H7 (cell line): ENCODE data around the gene RBPJ. TPM values are rescaled to one million over a fixed set of nuclear protein-coding genes. Genes with fewer than 3 reads are reported as not detected.

ENCODE experiments used
- DNase-seq: peaks from one replicate; pipeline ENCODE4 v3.0.0; 2012
- H3K27me3 ChIP-seq: 2 replicates; pipeline ENCODE4 v1.6.0; 2011; ENCODE audit warnings: mild to moderate bottlenecking, low read length; ENCODE audit not compliant: control insufficient read depth, insufficient read depth
- H3K36me3 ChIP-seq: replicated peaks from 2 replicates; pipeline ENCODE4 v1.5.1; 2011; ENCODE audit warnings: low read length; ENCODE audit not compliant: control insufficient read depth, insufficient read depth
- H3K4me3 ChIP-seq: 2 replicates; pipeline ENCODE4 v1.5.1; 2011; ENCODE audit warnings: low read depth, mild to moderate bottlenecking, control low read depth, low read length, moderate library complexity; ENCODE audit not compliant: insufficient read depth
- total RNA-seq: library from RNA; depleted of rRNA; stranded (reverse); fragments of >200 nt; shearing (Covaris generic); gene quantifications from 2 replicates; pipeline ENCODE4 v1.2.3, GENCODE V29; 2014

The RBPJ gene
- total RNA-seq, 1 experiment from 2014 or later, result 65.4 TPM

DNA sequence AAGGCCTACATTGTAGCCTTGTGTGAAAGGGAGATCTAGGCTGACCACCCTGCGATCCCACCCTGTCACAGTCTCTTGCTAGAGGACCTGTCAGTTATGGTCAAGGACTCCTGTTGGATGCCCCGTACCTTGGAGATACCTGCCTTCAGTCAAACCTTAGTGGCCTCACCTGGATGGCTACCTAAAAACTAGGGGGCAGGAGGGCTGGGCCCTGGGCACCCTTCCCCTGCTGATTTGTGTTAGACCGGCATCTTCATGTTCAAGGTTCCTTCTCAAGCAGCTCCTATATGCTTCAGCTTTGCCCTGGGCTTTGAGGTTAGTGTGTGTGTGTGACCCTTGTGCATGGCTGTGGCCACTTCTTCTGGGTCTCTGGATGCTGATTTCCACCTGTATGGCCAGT, 134.1 kb downstream of the RBPJ start:
- Histone ChIP-seq H3K27me3 (no peaks in the 10 kb centered on the region), H3K36me3 (no peaks in the 10 kb centered on the region), H3K4me3 (no peak overlapping the region)
- DNase-seq, result no peak

DNA sequence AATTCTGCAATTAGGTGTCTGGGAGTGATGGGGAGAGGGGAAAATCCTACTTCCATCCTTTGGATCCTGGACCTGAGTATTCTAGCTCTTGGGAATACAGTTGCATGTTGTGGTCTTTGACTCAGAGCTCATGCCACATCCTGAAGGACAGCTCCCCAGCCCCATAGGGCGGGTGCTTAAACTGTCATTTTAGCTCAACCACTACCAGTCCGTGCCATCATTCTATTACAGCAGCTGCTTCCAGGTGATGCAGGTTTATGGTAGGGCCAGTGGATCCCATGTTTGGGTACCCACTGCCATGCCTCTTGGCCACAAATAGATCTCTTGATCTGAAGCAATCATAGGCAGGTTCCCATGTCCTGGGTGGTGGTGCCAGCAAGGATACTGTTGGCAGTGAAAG, 134.8 kb downstream of the RBPJ start:
- DNase-seq, result no peak
- no peaks in the 10 kb centered on the region for H3K27me3 ChIP-seq
- no peaks in the 10 kb centered on the region for H3K36me3 ChIP-seq
- no peak overlapping the region for H3K4me3 ChIP-seq

DNA sequence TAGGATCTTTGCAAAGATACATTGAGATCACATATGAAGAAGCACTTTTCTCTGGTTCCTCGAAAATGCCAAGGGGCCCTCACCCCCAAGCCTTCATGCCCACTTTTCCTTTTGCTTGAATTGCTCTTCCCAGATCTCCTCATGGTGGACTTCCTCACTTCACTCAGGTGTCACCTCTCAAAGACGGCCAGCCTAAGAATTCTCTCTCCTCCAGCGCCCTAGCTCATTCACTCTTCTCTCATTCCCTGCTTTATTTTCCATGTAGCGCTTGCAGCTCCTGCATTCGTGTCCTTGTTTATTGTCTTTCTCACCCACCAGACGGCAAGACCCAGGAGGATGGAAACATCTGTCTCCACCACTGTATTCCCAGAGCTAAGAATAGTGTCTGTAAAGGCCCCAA, 136.6 kb downstream of the RBPJ start:
- H3K36me3 ChIP-seq, result no peaks in the 10 kb centered on the region
- DNase-seq, result no peak
- no peaks in the 10 kb centered on the region for H3K27me3 ChIP-seq
- no peak overlapping the region for H3K4me3 ChIP-seq

DNA sequence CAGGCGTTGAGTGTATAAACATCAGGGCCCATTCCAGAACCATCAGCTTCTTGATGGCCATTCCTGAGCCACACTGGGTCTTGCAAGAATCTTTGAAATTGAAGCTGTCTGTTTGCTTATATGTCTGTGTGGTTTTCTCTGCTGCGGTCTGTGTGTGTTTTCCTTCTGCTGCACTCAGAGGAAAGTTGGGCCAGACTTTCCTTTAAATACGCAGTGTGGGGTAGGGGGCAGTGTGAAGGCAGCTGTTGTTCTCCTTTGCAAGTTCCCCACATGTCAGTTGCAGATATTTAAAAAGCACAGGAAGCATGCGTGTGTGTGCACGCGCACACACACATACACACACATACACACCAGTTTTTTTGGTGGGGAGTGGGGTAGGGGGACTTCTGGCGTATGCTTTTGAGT, 137.3 kb downstream of the RBPJ start:
- H3K36me3 ChIP-seq, result no peaks in the 10 kb centered on the region
- no peak for DNase-seq
- H3K27me3 ChIP-seq, result no peaks in the 10 kb centered on the region
- H3K4me3 ChIP-seq, result no peak overlapping the region

DNA sequence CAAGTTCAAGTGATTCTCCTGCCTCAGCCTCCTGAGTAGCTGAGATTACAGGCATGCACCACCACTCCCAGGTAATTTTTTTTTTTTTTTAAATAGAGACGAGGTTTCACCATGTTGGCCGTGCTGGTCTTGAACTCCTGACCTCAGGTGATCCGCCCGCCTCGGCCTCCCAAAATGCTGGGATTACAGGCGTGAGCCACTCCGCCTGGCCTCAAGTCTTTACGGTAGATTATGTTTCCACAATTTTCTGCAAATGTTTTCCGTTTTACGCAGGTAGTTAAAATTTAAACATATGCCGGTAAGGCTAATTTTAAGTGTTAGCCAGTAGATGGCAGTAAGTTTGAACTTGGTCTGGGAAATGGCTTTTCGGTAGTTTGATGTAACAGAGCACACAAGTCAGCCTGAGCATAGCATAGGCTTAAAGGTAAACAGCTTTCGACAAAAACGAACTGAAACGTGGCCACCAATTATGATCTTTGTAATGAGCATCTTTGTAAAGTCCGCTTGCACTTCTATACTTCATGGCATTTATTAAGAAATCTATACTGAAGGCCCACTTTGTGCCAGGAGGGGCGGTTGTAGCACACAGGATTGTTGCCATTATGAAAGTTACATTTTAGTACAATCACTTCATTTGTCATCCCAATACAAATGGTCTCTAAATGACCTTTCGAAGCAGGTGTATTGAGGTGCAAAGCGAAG, 138.4 kb downstream of the RBPJ start:
- H3K36me3 ChIP-seq, result no peaks in the 10 kb centered on the region
- no peak overlapping the region for H3K4me3 ChIP-seq
- no peaks in the 10 kb centered on the region for H3K27me3 ChIP-seq
- peak; percentile 52 for DNase-seq

DNA sequence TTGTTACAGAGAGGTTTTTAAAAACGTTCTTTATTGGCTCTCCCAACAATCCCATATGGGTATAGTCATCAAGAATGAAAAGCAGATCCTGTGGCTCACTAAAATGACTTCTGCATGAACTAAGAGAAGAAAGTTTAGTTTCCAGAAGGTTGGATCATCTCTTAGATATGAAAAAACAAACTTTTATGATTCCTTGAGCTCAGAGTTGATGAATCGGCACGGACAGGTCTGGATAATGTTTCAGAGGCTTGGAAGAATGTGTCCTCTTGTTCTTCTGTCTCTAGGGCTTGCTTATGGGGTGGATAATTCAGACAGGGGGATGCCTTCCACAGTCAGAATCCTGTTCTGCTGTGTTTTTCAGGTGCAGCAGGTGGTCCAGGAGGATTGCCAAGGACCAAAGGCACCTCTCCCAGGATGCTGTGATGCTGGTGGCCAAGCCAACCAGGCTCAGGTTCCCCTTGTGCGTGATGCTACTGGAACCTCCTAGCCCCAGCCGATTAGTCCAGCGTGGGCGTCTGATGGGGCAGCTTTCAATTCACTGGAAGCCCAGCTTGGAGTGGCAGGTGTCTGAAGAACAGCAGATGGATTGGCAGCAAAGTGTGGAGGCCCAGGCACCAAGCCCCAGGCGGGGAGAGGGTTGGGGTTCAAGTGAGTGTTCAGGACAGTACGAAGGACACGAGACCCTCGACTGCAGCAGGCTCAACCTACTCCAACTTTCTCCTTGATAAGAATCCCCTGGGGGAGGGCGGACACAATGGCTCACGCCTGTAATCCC, 139.1 kb downstream of the RBPJ start:
- DNase-seq, result no peak
- no peaks in the 10 kb centered on the region for H3K36me3 ChIP-seq
- H3K27me3 ChIP-seq, result no peaks in the 10 kb centered on the region
- H3K4me3 ChIP-seq, result no peak overlapping the region

DNA sequence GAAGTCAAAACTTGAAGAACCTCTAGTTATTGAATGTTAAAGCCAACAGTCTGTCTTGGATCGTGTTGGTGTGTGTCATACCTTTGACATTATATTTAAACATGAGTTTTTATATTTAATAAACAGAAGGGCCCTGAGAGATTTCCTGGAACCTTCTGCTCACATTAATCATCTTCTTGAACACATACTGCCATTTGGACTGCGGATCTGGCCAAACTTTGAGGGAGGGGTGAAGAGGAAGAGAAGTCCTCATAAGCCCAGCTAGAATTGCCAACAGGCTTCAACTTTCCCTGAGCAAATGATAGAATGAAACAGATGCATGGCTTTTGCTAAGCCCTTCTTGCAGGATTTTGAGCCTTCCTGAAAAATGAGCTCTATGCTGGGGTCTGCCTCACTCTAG, 142.1 kb downstream of the RBPJ start:
- DNase-seq, result no peak
- Histone ChIP-seq H3K27me3 (no peaks in the 10 kb centered on the region), H3K36me3 (no peaks in the 10 kb centered on the region), H3K4me3 (no peak overlapping the region)

DNA sequence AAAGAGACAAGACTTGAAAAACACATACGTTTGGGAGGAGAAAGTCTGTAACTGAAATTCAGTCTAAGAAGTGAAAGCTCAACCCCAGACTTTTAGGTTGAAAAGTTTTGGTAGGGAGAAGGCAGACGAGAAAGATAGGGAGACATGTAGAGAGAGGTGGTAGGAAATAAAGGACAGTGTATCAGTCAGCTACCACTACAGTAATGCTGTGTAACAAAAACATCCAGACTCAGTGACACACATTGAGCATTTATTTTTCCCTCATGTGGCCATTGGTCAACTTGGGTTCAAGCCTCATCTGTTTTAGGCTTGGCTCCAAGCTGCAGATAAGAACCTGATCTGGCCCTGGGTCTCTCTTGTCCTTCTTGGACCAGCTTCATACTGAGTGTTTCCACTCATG, 142.6 kb downstream of the RBPJ start:
- H3K4me3 ChIP-seq, result no peak overlapping the region
- H3K27me3 ChIP-seq, result no peaks in the 10 kb centered on the region
- H3K36me3 ChIP-seq, result no peaks in the 10 kb centered on the region
- no peak for DNase-seq

DNA sequence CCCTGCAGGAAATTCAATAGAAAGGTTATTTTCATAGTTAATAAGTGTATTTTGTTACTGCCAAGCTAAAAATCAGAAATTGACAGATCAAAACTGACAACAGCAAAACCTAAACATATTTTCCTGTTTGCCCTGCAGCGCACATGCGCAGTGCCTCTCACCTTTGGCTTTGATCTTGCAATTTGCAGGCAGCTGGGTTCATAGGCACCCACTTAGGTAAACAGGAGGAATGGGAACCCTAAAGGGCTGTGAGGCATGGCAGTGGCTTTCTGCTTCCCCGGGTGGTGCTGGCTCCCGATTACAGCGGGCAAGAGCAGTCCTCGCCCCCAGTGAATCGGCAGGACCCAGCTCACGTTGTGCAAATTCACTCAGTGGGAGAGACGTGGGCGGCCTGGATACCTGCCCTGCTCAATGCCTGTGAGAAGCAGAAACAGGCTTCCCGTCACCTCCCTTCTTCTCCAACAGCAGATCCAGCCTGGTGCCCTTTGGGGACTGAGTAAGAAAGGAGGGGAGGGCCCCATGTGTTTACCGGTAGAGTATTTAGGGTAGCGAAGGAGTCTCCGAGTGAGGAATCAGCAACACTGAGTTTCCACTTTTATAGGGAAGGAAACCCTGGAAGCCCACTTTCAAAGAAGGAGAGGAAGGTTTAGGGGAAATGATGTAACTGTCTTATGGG, 143.7 kb downstream of the RBPJ start:
- Histone ChIP-seq H3K4me3 (no peak overlapping the region), H3K36me3 (no peaks in the 10 kb centered on the region), H3K27me3 (no peaks in the 10 kb centered on the region)
- no peak for DNase-seq

DNA sequence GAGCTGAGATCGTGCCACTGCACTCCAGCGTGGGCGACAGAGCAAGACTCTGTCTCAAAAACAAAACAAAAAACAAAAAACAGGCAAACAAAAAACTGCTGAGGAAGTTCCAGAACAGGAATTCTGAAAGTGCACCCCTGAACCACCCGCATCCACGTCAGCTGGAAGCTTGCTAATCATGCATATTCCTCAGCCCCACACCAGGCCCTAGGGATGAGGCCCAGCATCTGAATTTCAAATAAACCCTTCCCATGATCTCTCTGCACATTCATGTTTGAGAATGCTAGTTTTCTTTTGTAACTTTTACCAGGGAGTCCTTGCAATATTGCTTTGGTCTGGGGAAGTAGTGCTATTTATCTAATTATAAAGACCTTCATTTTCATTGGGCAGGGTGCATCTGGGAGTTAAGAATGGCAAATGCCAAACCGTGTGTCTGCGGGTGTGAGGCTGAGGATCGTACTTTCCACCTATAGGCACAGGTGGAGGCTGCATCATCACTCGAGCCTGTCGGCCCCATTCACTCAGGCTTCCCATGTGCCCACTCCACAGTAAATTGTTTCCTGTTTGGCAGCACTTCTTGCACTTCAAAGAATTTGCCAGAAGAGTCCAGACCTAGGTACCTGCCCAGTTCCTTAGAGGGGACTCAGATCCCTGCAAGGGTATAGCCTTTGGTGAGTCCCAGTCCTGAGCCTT, 145.9 kb downstream of the RBPJ start:
- no peaks in the 10 kb centered on the region for H3K27me3 ChIP-seq
- DNase-seq, result no peak
- no peaks in the 10 kb centered on the region for H3K36me3 ChIP-seq
- no peak overlapping the region for H3K4me3 ChIP-seq

DNA sequence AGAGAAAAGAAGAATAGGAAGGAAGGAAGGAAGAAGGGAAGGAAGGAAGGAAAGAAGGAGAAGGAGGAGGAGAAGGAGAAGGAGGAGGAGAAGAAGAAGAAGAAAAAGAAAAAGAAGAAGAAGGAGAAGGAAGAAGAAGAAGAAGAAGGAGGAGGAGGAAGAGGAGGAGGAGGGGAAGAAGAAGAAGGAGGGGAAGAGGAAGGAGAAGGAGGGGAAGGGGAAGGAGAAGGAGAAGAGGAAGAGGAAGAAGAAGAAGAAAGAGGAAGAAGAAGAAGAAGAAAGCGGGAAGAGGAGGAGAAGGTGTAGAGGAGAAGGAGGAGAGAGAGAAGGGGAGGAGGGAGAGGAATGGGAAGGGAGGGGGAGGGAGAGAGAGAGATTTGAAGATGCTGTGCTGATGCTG, 146.9 kb downstream of the RBPJ start:
- Histone ChIP-seq H3K27me3 (no peaks in the 10 kb centered on the region), H3K36me3 (no peaks in the 10 kb centered on the region), H3K4me3 (no peak overlapping the region)
- DNase-seq, result no peak

DNA sequence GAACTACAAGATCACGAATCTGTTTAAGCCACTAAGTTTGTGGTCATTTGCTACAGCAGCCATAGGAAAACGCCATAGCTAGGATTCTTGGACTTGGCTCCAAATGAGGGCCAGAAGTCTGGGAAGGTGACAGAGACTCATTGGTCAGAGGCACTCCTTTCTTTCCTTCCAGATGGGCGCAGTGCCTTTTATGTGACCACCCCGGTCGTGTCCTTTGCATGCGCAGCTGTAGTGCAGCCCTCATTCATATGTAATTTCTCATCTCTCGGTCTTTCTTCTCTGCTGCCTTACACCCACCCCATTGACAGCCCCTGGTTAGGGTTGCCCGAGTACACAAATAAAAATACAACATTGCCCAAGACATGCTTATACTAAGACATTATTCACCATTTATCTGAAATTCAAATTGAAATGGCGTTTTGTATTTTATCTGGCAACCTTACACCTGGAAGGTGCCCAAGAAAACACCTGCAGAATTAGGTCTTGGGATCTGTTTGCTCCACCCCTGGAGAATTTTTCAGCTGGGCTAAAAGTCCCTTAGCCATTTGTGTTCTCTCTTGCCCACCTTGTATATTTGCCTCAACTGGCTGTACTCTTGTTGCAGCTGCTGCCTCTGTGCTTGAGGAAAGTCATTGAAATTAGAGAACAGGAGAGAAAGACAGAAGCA, 147.6 kb downstream of the RBPJ start:
- Histone ChIP-seq H3K4me3 (no peak overlapping the region), H3K36me3 (no peaks in the 10 kb centered on the region), H3K27me3 (no peaks in the 10 kb centered on the region)
- no peak for DNase-seq

DNA sequence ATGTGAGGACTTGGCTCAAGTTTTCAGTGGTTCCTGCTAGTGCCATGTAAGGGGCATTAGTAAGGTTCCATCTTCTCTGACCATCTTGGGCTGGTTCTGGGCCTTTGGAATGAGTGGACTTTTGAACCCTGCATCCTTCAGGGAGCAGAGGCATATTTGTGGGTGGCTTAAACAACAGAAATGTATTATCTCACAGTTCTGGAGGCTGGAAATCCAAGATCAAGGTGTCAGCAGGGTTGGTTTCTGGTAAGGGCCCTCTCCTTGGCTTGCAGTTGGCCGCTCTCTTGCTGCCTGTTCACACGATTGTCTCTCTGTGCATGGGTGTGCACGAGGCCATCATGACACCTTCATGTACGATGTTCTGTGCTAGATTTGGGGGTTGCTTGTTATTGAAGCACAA, 148.2 kb downstream of the RBPJ start:
- H3K27me3 ChIP-seq, result no peaks in the 10 kb centered on the region
- no peaks in the 10 kb centered on the region for H3K36me3 ChIP-seq
- no peak for DNase-seq
- H3K4me3 ChIP-seq, result no peak overlapping the region

DNA sequence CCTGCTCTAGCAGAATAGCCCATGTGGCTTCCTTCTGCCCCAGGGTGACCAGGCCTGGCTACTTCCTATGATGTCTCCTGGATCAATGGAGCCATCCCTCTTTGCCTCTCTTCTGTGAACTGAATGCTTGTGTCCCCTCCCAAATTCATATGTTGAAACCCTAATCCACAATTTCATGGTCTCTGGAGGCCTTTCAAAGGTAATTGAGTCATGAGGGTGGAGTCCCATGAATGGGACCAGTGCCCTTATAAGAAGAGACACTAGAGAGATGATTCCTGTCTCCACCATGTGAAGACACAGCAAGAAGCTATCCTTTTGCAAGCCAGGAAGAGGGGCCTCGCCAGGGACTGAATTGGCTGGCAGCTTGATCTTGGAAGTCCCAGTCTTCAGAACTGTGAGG, 151.1 kb downstream of the RBPJ start:
- H3K4me3 ChIP-seq, result no peak overlapping the region
- no peak for DNase-seq

More for the DNA sequence above, 151.1 kb downstream of the RBPJ start:
- Histone ChIP-seq H3K27me3 (no peaks in the 10 kb centered on the region), H3K36me3 (no peaks in the 10 kb centered on the region)
